Activated CD4-positive, alpha-beta memory T cell treated with anti-CD3 and anti-CD28 coated beads for 36 hours (primary cell): Measurements from ENCODE around the gene UBIAD1. TPM values are rescaled to one million over a fixed set of nuclear protein-coding genes. Genes with fewer than 3 reads are reported as not detected.
A peak's percentile ranks its signal among the peaks of the same experiment; 100 is the strongest.

Experiments used
- CTCF ChIA-PET: fragments of 350-600 bp; sonication (Branson Sonifier 250); formaldehyde crosslinking; loops from one replicate; lab custom pipeline; 2021; ENCODE audit warnings: antibody characterized with exemption, inconsistent platforms; lab: Charles Lee
- POLR2A ChIA-PET: fragments of 350-600 bp; sonication (Branson Sonifier 250); formaldehyde crosslinking; loops from one replicate; lab custom pipeline; 2021; ENCODE audit warnings: antibody characterized with exemption; lab: Charles Lee
- DNase-seq: peaks from one replicate; pipeline ENCODE4 v3.0.0-alpha.2; 2020
- H3K27ac Mint-ChIP-seq: one replicate; pipeline ENCODE4 v1.8.0; 2021; ENCODE audit warnings: mixed read lengths
- H3K27me3 Mint-ChIP-seq: one replicate; pipeline ENCODE4 v1.8.0; 2021; ENCODE audit warnings: mixed read lengths
- H3K36me3 Mint-ChIP-seq: one replicate; pipeline ENCODE4 v1.8.0; 2021; ENCODE audit warnings: mixed read lengths
- H3K4me1 Mint-ChIP-seq: one replicate; pipeline ENCODE4 v1.8.0; 2021; ENCODE audit warnings: low read depth, mixed read lengths
- H3K4me3 Mint-ChIP-seq: one replicate; pipeline ENCODE4 v1.8.0; 2021; ENCODE audit warnings: mild to moderate bottlenecking, mixed read lengths
- H3K9me3 Mint-ChIP-seq: one replicate; pipeline ENCODE4 v1.8.0; 2021; ENCODE audit warnings: mixed read lengths
- intact Hi-C: fragments of 100-400 bp; cut with micrococcal nuclease; formaldehyde crosslinking; loops from one replicate; pipeline ENCODE4 v1.15.1; 2023
- total RNA-seq, 2 experiments: library from RNA; stranded (reverse); gene quantifications; one replicate each; pipeline ENCODE4 v1.2.3, GENCODE V29; 2021

The UBIAD1 gene
- total RNA-seq, 2 experiments from 2014 or later = 21.4 to 22.4 TPM

DNA sequence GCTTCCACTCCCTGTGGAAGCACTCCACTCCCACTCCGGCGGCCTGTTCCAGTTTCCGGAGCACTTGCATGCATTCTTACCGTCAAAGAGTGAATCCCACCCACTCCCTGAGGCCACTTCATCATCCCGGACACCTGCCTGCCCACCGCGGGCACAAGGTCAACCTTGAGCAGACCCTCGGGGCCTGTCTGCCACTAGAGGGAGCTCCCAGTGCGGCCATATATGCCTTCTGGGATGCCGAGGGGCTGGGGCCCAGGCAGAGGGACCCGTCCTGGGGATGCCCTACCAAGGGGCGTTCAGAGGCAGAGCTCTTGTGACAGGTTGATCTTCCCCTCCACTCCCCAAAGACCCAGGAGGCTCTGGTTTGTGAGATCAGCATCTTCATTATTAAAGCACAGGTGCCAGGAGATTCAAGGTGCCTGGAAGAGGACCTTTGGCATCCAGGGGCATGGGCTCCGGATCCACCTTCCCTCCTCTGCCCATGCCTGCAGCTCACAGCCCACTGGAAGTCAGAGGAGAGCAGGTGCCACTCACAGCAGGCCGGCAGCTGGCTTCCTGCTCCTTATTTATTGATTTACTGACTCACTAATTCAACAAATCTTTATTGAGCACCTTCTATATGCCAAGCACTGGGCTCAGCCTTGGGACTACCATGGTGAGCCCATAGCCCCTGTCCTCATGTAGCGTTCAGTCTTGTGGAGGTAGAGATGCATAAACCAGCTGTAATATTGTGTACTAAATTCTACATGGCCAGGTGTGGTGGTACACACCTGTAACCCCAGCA, 47.3 kb downstream of the UBIAD1 start:
- ChIA-PET CTCF (interaction anchor here (0.6 to 1.2 kb wide), 6 partner anchors 8 to 1138 kb away, joined by 3 to 4 read pairs (median 3); no protein-coding TSS in a partner anchor), POLR2A (no interaction called here)
- H3K4me3 Mint-ChIP-seq = no peak overlapping the region
- DNase-seq = peak; percentile 47
- H3K36me3 Mint-ChIP-seq = no peaks in the 10 kb centered on the region
- intact Hi-C loops = loop anchor here (5.0 kb wide), 1 partner anchor 322 kb away; no protein-coding TSS in a partner anchor
- H3K27me3 Mint-ChIP-seq = peaks cover 7% of the 10 kb centered on the region
- peaks cover 3% of the 10 kb centered on the region for H3K4me1 Mint-ChIP-seq
- no peak overlapping the region for H3K27ac Mint-ChIP-seq
- no peaks in the 10 kb centered on the region for H3K9me3 Mint-ChIP-seq

DNA sequence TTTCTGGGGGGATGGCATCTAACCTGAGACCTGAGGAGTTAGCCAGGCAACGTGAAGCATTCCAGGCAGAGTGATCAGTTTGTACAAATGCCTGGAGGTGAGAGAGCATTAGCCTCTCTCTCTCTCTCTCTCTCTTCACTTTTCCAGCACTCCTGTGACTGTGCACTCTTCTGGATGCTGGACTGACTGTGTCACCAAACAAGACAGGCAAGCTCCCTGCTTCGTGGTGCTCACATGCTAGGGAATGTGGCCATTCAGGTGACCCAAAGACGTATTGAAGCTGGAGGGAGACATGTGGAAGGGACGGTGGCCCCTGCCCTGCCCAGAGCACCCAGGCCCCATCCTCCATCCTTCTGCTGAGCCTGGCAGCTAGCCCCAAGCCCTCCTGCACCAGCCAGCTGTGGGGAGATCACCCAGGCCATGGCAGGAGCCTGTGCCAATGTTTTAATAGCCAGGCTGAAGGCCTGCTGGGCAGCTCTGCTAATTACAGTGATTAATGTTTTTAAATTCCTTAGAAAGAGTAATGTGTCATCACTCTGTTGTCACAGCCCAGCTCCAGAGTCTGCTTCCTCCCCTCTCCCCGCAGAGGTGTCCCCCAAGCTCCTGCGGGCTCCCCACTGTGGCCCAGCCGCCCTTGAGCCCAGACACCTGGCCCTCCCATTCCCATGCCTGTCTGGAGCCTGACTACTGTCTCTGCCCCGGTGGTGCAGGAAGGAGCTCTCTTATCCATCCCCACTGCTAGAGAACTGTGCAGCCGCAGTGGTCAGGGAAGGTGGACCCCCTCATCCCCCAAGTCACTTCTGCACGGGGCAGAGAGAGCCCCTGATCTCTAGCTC, 48.9 kb downstream of the UBIAD1 start:
- intact Hi-C loops = loop anchor here (5.0 kb wide), 1 partner anchor 320 kb away; no protein-coding TSS in a partner anchor
- H3K4me1 Mint-ChIP-seq = peaks cover 3% of the 10 kb centered on the region
- H3K27ac Mint-ChIP-seq = no peak overlapping the region
- ChIA-PET POLR2A (interaction anchor here (1.0 kb wide), 1 partner anchor 9 kb away, joined by 4 read pairs; no protein-coding TSS in a partner anchor), CTCF (interaction anchor here (0.6 to 1.5 kb wide), 6 partner anchors 10 to 324 kb away, joined by 3 read pairs; no protein-coding TSS in a partner anchor)
- no peak overlapping the region for H3K4me3 Mint-ChIP-seq
- DNase-seq = no peak
- no peaks in the 10 kb centered on the region for H3K9me3 Mint-ChIP-seq
- H3K36me3 Mint-ChIP-seq = no peaks in the 10 kb centered on the region
- H3K27me3 Mint-ChIP-seq = peaks cover 7% of the 10 kb centered on the region

DNA sequence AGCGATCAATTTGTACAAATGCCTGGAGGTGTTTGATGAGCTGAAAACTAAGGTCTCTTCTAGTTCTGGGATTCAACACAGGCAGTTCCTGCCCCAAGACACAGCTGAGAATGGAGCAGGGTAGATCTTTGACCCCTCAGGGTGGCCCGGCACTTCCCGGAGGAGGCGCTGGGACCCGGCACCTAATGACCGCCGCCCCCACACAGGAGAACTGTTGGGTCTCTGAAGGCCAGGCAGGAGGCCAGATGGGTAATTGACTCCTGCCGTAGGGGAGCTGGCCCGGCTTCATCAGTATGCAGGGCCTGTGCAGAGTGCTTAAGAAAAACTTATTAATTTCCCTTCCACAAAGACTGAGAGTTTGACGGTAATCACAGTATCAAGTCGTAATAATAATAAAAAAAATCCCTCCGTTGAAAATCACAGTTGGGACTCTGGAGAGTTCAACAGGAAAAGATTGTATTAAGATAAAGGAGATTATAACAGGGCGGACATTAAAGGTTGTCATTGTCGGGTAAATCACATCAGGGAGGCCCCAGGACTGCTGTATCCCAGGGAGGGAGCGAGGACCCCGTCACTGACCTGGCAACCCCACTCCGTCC, 51.7 kb downstream of the UBIAD1 start:
- intact Hi-C loops = loop anchor here (5.0 kb wide), 1 partner anchor 318 kb away; no protein-coding TSS in a partner anchor
- H3K4me1 Mint-ChIP-seq = peaks cover 3% of the 10 kb centered on the region
- no peak overlapping the region for H3K27ac Mint-ChIP-seq
- no peak overlapping the region for H3K4me3 Mint-ChIP-seq
- no peaks in the 10 kb centered on the region for H3K36me3 Mint-ChIP-seq
- no peak for DNase-seq
- peaks cover 7% of the 10 kb centered on the region for H3K27me3 Mint-ChIP-seq
- ChIA-PET CTCF (no interaction called here), POLR2A (no interaction called here)
- H3K9me3 Mint-ChIP-seq = no peaks in the 10 kb centered on the region

DNA sequence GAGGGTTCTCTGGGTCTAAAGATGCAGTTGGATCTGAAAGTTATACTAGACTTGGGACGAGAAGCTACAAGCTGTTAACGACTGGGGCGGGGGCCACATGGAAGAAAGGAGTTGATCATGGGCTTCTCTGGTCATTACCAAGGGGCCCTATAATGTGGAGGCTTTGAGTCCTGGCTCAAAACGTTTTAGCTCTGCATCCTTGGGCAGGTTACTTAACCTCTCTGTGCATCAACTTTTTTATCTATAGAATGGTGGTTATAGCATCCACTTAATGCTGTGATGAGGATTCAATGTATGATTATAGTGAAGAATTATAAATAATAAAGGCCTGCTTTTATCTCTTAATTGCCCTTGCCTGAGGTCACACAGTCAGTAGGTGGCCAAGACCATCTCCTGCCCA, 53.1 kb downstream of the UBIAD1 start:
- Mint-ChIP-seq H3K4me3 (no peak overlapping the region), H3K4me1 (no peaks in the 10 kb centered on the region), H3K9me3 (no peaks in the 10 kb centered on the region), H3K27ac (no peak overlapping the region), H3K27me3 (no peaks in the 10 kb centered on the region), H3K36me3 (no peaks in the 10 kb centered on the region)
- ChIA-PET CTCF (interaction anchor here (1.0 kb wide), 1 partner anchor 319 kb away, joined by 3 read pairs; no protein-coding TSS in a partner anchor), POLR2A (no interaction called here)
- no peak for DNase-seq
- intact Hi-C loops = no loop called here

DNA sequence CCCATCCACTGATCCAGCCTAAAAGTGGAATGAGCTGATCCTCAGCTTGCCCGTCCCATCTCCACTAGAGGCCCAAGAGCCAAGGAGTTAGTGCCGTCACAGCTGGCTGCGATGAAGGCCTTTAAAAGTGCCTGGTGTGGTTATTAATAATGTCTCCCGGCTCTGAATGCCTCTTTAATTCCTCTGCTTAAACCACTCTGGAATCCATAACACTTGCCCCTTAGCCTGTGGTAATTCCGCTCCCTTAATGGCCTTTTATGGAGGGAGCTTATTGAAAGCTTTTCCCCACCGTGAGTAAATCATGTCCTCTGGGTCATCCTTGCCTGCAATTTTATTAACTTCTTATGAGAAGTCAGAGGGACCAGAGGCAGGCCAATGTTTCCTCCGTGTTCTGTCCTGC, 55.4 kb downstream of the UBIAD1 start:
- POLR2A ChIA-PET = no interaction called here

DNA sequence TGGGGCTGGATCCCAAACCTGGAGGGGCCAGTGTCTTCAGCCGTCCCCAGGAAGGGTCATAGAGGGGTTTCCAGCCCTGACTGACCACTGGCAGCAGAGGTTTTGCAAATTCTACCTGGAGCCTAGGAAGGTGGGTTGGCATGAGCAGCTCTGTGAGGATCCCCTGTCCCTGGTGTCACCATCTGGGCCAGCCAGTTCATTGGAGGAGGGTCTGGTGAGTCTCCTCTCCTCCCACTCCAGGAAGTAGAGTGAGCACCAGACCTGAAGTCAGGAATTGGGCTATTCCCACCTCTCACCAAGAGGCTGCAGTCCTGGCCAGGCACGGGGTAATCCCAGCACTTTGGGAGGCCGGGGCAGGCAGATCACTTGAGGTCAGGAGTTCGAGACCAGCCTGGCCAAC, 57.4 kb downstream of the UBIAD1 start:
- intact Hi-C loops = no loop called here
- H3K27ac Mint-ChIP-seq = no peak overlapping the region
- no peak for DNase-seq
- no peaks in the 10 kb centered on the region for H3K4me1 Mint-ChIP-seq
- ChIA-PET CTCF (no interaction called here), POLR2A (no interaction called here)
- no peak overlapping the region for H3K4me3 Mint-ChIP-seq
- no peaks in the 10 kb centered on the region for H3K9me3 Mint-ChIP-seq
- no peaks in the 10 kb centered on the region for H3K36me3 Mint-ChIP-seq
- no peaks in the 10 kb centered on the region for H3K27me3 Mint-ChIP-seq

More for the DNA sequence above, 55.4 kb downstream of the UBIAD1 start:
- intact Hi-C loops = no loop called here
- H3K4me3 Mint-ChIP-seq = no peak overlapping the region
- no peak overlapping the region for H3K27ac Mint-ChIP-seq
- H3K4me1 Mint-ChIP-seq = no peaks in the 10 kb centered on the region
- DNase-seq = no peak
- no peaks in the 10 kb centered on the region for H3K36me3 Mint-ChIP-seq
- no peaks in the 10 kb centered on the region for H3K27me3 Mint-ChIP-seq
- CTCF ChIA-PET = interaction anchor here (1.4 kb wide), 1 partner anchor 8 kb away, joined by 3 read pairs; no protein-coding TSS in a partner anchor
- H3K9me3 Mint-ChIP-seq = no peaks in the 10 kb centered on the region

DNA sequence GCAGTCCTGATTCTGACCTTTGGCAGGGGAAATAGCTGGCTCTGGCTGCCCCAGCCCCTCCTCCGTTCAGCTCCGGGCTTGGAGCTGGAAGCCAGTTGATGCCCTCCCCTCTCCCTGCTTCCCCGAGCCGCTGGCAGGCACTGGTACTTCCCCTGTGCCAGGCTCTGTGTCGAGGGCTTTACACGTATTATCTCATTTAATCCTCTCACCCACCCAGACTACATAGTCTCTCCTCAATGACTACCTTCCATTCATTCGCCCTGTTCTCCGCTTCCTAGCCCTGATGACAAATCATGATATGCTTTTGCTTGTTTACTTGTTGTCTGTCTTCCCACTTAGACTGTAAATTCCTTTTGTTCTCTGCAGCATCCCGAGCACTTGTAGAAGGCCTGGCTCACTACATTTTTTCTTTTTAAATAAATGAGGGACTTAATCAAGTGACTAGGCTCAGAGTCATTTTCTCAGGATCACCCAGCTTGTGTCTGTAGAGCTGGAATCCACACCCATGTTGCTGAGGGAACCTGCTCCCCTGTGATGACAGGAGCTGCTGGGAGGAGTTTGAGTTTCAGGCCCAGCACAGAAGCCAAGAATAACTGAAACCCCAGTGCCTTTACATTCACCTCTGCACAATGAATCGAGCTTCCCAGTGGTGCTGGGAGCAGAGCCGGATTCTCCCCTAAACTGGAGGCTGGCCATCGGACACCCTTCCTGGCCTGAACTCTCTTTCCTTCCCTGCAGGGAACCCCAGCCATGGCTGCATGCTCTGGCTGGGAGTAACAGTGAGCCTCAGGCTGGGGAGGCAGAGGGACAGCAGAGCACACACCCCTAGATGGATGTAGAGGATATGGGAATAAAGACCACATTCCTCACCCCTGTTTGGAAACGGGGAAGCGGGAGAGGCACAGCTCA, 58.3 kb downstream of the UBIAD1 start:
- no peak overlapping the region for H3K27ac Mint-ChIP-seq
- no peak overlapping the region for H3K4me3 Mint-ChIP-seq
- no peaks in the 10 kb centered on the region for H3K36me3 Mint-ChIP-seq
- no peak for DNase-seq
- ChIA-PET CTCF (interaction anchor here (1.1 kb wide), 1 partner anchor 9 kb away, joined by 3 read pairs; no protein-coding TSS in a partner anchor), POLR2A (interaction anchor here (1.1 kb wide), 1 partner anchor 9 kb away, joined by 4 read pairs; no protein-coding TSS in a partner anchor)
- intact Hi-C loops = no loop called here
- no peaks in the 10 kb centered on the region for H3K4me1 Mint-ChIP-seq
- no peaks in the 10 kb centered on the region for H3K27me3 Mint-ChIP-seq
- no peaks in the 10 kb centered on the region for H3K9me3 Mint-ChIP-seq

DNA sequence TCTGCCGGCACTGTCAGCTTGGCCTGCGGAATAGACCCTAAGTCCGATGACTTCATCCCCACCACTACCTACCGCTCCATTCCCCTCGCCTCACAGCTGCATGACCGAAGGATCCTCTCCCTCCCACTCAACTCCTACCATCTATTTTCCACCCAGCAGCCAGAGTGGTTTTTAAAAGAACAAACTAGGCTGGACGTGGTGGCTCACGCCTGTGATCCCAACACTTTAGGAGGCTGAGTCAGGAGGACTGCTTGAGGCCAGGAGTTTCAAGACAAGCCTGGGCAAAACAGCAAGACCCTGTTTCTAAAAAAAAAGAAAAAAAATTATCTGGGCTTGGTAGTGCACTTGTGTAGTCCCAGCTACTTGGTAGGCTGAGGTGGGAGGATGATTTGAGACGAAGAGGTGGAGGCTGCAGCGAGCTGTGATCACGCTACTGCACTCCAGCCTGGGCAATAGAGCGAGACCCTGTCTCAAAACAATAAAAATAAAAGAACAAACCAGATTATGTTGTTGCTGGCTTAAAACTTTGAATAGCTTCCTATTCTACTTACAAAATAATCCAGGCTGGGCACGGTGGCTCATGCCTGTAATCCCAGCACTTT, 59.0 kb downstream of the UBIAD1 start:
- POLR2A ChIA-PET = interaction anchor here (1.1 kb wide), 1 partner anchor 10 kb away, joined by 4 read pairs; no protein-coding TSS in a partner anchor
- intact Hi-C loops = no loop called here

DNA sequence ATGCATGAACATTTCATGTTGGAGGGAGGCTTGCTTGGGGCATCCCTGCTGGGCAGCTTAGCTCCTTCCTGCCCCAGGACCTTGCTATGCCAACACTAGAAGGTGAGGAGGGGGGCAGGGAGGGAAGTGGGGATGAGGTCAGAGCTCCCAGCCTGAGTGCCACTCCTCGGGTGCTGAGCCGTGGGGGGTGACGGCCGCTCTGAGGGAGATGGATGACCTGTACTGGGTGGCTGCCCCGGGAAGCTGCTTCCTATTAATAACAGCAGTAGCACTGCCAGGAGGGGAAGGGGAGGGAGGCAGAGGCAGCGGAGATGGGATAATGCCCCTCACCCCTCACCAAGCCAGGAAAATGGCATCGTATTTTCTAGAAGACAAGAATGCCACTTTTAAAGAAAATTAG, 60.6 kb downstream of the UBIAD1 start:
- ChIA-PET CTCF (no interaction called here), POLR2A (no interaction called here)
- Mint-ChIP-seq H3K9me3 (no peaks in the 10 kb centered on the region), H3K27ac (no peak overlapping the region), H3K36me3 (no peaks in the 10 kb centered on the region), H3K4me1 (peaks cover 5% of the 10 kb centered on the region), H3K4me3 (no peak overlapping the region), H3K27me3 (peaks cover 8% of the 10 kb centered on the region)
- DNase-seq = no peak
- intact Hi-C loops = no loop called here

More for the DNA sequence above, 59.0 kb downstream of the UBIAD1 start:
- CTCF ChIA-PET = interaction anchor here (1.1 kb wide), 1 partner anchor 9 kb away, joined by 3 read pairs; no protein-coding TSS in a partner anchor
- DNase-seq = no peak
- Mint-ChIP-seq H3K27me3 (no peaks in the 10 kb centered on the region), H3K4me1 (no peaks in the 10 kb centered on the region), H3K9me3 (no peaks in the 10 kb centered on the region), H3K4me3 (no peak overlapping the region), H3K36me3 (no peaks in the 10 kb centered on the region), H3K27ac (no peak overlapping the region)

DNA sequence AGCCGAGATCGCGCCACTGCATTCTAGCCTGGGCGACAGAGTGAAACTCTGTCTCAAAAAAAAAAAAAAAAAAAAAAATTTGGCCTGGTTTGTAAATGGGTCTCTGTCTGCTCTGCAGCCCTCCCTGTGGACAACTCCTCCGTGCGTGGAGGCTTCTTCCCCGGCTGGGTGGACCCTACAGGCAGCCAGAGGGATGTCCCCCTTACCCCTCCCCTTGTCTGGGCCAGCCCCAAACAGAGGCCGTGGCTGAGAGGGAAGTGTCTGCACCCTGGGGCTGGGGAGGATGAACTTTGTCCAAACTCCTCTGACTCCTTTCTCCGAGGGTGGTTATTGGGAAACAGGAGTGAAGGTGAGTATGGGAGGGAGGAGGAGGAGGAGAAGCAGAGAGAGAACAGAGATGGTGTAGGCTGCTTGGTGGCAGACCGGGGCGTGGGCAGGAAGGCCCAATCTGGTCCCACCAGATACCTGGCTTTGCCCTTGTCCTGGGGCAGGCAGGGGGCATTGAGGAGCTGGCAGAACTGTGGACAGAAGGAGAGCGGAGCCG, 61.3 kb downstream of the UBIAD1 start:
- peaks cover 5% of the 10 kb centered on the region for H3K4me1 Mint-ChIP-seq
- no peak overlapping the region for H3K27ac Mint-ChIP-seq
- H3K36me3 Mint-ChIP-seq = no peaks in the 10 kb centered on the region
- CTCF ChIA-PET = interaction anchor here (0.9 to 2.4 kb wide), 2 partner anchors 308 to 311 kb away, joined by 3 to 11 read pairs; no protein-coding TSS in a partner anchor
- H3K27me3 Mint-ChIP-seq = peaks cover 15% of the 10 kb centered on the region
- POLR2A ChIA-PET = no interaction called here
- intact Hi-C loops = no loop called here
- DNase-seq = no peak
- H3K9me3 Mint-ChIP-seq = no peaks in the 10 kb centered on the region
- H3K4me3 Mint-ChIP-seq = no peak overlapping the region
